GM10248 (cell line): ENCODE results near the gene ZNF207.
"Not testable (repeated sequence)": the region's sequence is repeated elsewhere in the genome, so short reads cannot be mapped to it uniquely, and the experiment has no call there.

ENCODE experiments used
- CTCF ChIA-PET: fragments of 300-600 bp; sonication (Branson Sonifier 250); formaldehyde crosslinking; extraction: SDS; loops from one replicate; lab custom pipeline; 2021; ENCODE audit warnings: antibody characterized with exemption; lab: Yijun Ruan, JAX
- POLR2A ChIA-PET: fragments of 350-650 bp; sonication (Branson Sonifier 250); formaldehyde crosslinking; extraction: SDS; loops from one replicate; lab custom pipeline; 2020; ENCODE audit warnings: antibody characterized with exemption; lab: Yijun Ruan, JAX
- DNase-seq: peaks from one replicate; pipeline ENCODE4 v3.0.0; 2012; ENCODE audit errors: extremely low spot score
- TF ChIP-seq, protein P1 (sequence below): IDR thresholded peaks from 2 replicates; pipeline ENCODE4 v1.5.1; 2012; ENCODE audit warnings: mild to moderate bottlenecking, low read depth; ENCODE audit errors: extremely low read depth, missing control alignments, control extremely low read depth

The ZNF207 gene

DNA sequence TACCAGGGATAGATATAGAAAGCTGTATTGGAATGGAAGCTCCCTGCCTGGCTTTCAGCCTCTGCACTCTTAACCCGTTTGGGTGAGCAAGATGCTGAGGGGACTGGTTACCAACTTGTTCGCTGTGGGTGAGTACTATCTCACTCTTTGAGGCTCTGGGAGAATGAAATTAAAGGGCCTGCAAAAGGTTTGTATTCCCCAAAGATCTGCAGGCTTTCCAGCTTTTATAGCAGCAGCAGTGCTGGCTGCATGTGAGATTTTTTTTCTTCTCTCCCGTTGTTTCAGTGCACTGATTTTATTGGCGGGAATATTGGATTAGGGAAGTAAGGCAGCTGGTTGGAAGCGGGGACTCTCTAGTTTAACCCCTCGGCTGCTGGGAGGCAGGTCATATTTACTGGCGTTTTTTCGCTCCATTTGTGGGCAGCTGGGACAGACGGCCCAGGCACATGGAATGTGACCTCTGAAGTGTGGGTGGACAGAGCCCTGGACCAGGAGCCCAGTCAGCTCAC lies 38.9 kb upstream of the ZNF207 start:
- CTCF ChIA-PET = no interaction called here
- TF ChIP-seq, protein P1, sequence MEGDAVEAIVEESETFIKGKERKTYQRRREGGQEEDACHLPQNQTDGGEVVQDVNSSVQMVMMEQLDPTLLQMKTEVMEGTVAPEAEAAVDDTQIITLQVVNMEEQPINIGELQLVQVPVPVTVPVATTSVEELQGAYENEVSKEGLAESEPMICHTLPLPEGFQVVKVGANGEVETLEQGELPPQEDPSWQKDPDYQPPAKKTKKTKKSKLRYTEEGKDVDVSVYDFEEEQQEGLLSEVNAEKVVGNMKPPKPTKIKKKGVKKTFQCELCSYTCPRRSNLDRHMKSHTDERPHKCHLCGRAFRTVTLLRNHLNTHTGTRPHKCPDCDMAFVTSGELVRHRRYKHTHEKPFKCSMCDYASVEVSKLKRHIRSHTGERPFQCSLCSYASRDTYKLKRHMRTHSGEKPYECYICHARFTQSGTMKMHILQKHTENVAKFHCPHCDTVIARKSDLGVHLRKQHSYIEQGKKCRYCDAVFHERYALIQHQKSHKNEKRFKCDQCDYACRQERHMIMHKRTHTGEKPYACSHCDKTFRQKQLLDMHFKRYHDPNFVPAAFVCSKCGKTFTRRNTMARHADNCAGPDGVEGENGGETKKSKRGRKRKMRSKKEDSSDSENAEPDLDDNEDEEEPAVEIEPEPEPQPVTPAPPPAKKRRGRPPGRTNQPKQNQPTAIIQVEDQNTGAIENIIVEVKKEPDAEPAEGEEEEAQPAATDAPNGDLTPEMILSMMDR = no peak
- DNase-seq = no peak
- POLR2A ChIA-PET = interaction anchor here (0.7 kb wide), 2 partner anchors 9 to 1357 kb away, joined by 4 read pairs; no protein-coding TSS in a partner anchor

DNA sequence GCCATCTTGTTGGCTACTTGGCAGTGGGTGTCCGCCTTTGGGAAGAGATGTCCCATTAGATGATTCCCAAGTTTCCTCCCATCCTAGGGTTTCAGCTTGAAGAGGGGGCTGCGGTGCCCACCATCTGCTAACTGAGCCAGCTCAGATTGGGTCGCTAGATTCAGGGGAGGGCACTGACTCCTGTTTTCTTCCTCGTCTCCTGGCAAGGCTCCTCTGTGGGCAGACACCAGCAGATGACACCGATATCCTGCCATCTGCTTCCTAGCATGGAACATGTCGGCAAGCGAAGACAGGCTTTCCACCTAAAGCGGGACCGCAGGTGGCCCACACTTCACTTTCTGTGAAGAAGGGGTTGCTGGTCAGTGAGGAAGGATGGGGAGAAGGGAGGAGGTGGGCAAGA lies 35.3 kb upstream of the ZNF207 start:
- POLR2A ChIA-PET = no interaction called here
- CTCF ChIA-PET = interaction anchor here (1.7 kb wide), 1 partner anchor 111 kb away, joined by 3 read pairs; no protein-coding TSS in a partner anchor
- no peak for DNase-seq
- TF ChIP-seq, protein P1 = no peak

DNA sequence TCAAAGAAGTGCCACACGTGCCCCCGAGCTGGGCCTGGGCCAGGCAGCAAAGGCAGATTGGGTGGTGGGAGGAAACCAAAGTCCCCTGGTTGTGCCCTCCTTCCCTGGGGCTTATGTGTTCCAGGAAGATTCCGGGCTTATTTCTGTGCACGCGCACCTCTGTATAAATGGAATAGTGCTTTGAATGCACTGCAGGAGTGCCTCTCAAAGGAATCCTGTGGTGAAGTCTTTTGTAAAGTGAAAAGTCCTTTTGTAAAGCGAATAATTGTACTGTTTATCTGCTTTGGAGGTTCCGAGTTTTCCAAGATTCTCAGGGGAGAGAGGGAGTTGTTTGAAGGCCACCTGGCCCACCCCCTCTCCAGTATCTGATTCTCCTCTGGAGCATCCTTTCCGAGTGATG lies 34.8 kb upstream of the ZNF207 start:
- TF ChIP-seq, protein P1 = no peak
- ChIA-PET CTCF (interaction anchor here (1.1 to 1.7 kb wide), 4 partner anchors 9 to 112 kb away, joined by 3 to 6 read pairs (median 3); no protein-coding TSS in a partner anchor), POLR2A (no interaction called here)
- DNase-seq = no peak

DNA sequence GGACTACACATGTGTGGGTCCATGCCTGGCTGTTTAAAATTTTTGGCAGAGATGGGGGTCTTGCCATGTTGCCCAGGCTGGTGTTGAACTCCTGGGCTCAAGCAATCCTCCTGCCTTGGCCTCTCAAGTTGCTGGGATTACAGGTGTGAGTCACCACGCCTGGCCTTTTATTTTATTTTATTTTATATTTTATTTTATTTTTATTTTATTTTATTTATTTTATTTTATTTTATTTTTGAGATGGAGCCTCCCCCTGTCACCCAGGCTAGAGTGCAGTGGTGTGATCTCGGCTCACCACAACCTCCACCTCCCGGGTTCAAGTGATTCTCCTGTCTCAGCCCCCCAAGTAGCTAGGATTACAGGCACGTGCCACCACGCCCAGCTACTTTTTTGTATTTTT lies 33.3 kb upstream of the ZNF207 start:
- CTCF ChIA-PET = interaction anchor here (1.2 to 2.7 kb wide), 3 partner anchors 62 to 65 kb away, joined by 3 to 10 read pairs (median 4); no protein-coding TSS in a partner anchor
- POLR2A ChIA-PET, DNase-seq: not testable (repeated sequence)

DNA sequence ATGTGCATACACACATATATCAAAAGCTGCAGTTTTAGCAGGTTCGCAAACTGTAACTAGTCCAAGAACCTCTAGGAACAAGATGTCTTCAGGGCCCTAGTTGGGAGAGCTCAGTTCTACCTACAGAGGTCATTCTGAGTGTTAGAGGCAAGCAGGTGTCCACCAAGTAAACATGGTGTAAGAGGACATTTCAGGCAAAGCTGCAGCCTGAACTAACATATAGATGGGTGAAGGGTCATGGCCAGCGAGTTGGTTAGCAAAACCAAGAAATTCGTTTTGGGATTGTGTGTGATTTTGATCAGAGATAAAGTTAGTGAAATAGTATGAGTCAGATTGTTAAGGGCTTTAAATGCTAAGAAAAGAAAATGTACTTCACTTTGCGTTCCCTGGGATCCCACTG lies 32.6 kb upstream of the ZNF207 start:
- ChIA-PET POLR2A (no interaction called here), CTCF (interaction anchor here (2.1 to 2.7 kb wide), 3 partner anchors 60 to 74 kb away, joined by 5 to 10 read pairs (median 6); no protein-coding TSS in a partner anchor)
- TF ChIP-seq, protein P1 = no peak
- DNase-seq = no peak

DNA sequence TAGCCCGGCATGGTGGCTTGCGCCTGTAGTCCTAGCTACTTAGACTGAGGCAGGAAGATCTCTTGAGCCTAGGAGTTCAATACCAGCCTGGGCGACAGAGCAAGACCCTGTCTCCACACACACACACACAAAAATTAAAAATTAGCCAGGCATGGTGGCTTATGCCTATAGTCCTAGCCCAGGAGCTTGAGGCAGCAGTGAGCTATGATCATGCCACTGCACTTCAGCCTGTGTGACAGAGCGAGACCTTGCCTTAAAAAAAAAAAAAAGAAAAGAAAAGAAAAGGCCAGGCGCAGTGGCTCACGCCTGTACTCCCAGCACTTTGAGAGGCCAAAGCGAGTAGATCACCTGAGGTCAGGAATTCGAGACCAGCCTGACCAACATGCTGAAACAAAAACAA lies 31.9 kb upstream of the ZNF207 start:
- TF ChIP-seq, protein P1 = no peak
- DNase-seq = no peak
- ChIA-PET CTCF (interaction anchor here (0.7 to 2.7 kb wide), 8 partner anchors 15 to 137 kb away, joined by 3 to 10 read pairs (median 5); no protein-coding TSS in a partner anchor), POLR2A (no interaction called here)

DNA sequence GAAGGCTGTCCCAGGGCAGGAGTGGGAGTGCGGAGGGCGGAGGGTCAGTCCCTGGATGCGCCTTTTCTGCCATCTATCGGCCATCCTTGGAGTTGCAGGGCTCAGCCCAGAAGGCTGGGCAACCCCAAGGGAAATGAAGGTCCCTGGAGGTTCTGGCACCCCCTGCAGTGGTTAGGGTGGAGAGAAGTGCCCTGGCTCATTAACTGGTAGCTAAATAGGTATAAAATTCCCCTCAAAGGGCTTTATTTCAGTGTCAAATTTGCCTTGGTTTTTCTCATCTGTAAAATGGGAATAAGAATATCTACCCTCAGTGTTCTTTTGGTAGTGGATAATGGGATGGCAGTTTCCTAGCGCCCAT lies 30.4 kb upstream of the ZNF207 start:
- DNase-seq = peak; percentile 85
- TF ChIP-seq, protein P1 = peak; percentile 97
- ChIA-PET POLR2A (no interaction called here), CTCF (interaction anchor here (0.6 to 2.7 kb wide), 23 partner anchors 9 to 558 kb away, joined by 3 to 19 read pairs (median 4); partner anchors contain the start of gene MYO1D)

DNA sequence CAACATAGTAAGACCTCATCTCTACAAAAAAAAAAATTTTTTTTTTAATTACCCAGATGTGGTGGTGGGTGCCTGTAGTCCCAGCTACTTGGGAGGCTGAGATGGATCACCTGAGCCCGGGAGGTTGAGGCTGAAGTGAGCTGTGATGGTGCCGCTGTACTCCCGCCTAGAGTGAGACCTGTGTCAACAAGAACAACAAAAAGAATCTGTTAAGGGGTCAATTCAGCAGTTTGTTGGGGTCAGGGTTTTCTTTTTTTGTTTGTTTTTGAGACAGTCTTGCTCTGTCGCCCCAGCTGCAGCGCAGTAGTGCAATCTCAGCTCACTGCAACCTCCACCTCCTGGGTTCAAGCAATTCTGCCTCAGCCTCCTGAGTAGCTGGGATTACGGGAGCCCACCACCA lies 29.9 kb upstream of the ZNF207 start:
- POLR2A ChIA-PET = not testable (repeated sequence)
- CTCF ChIA-PET = interaction anchor here (0.6 to 2.5 kb wide), 19 partner anchors 8 to 557 kb away, joined by 3 to 19 read pairs (median 3); partner anchors contain the start of gene MYO1D

More for the DNA sequence above, 29.9 kb upstream of the ZNF207 start:
- DNase-seq = not testable (repeated sequence)
